AG20443 (cell line): ENCODE results near the gene ZBED4.
"Not testable (repeated sequence)": the region's sequence is repeated elsewhere in the genome, so short reads cannot be mapped to it uniquely, and the experiment has no call there.

Experiments
- DNase-seq: peaks from one replicate; pipeline ENCODE4 v3.0.0; 2012; ENCODE audit warnings: low spot score, mixed read lengths

ZBED4 gene

GRCh38 chr22:49852898-49853894 is at the start of gene ZBED4:
TSS of gene ZBED4 (plus strand) at chr22:49853844. CDS start at chr22:49883663, 29,819 bp downstream.
- DNase-seq: peak; percentile 100

GRCh38 chr22:49807129-49807528 is 46.5 kb upstream of the ZBED4 start:
- no peak for DNase-seq

GRCh38 chr22:49807780-49808708 is 45.6 kb upstream of the ZBED4 start:
- DNase-seq: no peak

GRCh38 chr22:49810363-49811019 is 43.2 kb upstream of the ZBED4 start:
- DNase-seq: no peak

- no peak for DNase-seq
Observed at GRCh38 chr22:49811020-49811791, 42.4 kb upstream of the ZBED4 start.

GRCh38 chr22:49812838-49813237 is 40.8 kb upstream of the ZBED4 start:
- DNase-seq: peak; percentile 69

- no peak for DNase-seq
Observed at GRCh38 chr22:49814164-49814686, 39.4 kb upstream of the ZBED4 start.

- DNase-seq: no peak
Observed at GRCh38 chr22:49814856-49815255, 38.8 kb upstream of the ZBED4 start.

- no peak for DNase-seq
Observed at GRCh38 chr22:49815641-49816091, 38.0 kb upstream of the ZBED4 start.

GRCh38 chr22:49817359-49817758 is 36.3 kb upstream of the ZBED4 start:
- DNase-seq: no peak

GRCh38 chr22:49820984-49821383 is 32.7 kb upstream of the ZBED4 start:
- peak; percentile 34 for DNase-seq

GRCh38 chr22:49821741-49822140 is 31.9 kb upstream of the ZBED4 start:
- not testable (repeated sequence) for DNase-seq

- no peak for DNase-seq
Observed at GRCh38 chr22:49823289-49824045, 30.2 kb upstream of the ZBED4 start.

GRCh38 chr22:49824185-49824925 is 29.3 kb upstream of the ZBED4 start:
- DNase-seq: no peak

GRCh38 chr22:49824936-49825335 is 28.7 kb upstream of the ZBED4 start:
- DNase-seq: no peak

GRCh38 chr22:49825436-49825835 is 28.2 kb upstream of the ZBED4 start:
- DNase-seq: peak; percentile 43

- DNase-seq: peak; percentile 51
Observed at GRCh38 chr22:49825944-49826602, 27.6 kb upstream of the ZBED4 start.

GRCh38 chr22:49826603-49827270 is 26.9 kb upstream of the ZBED4 start:
- peak; percentile 70 for DNase-seq
